ENCODE data around the gene SUFU.
"Not testable (repeated sequence)": the region's sequence is repeated elsewhere in the genome, so short reads cannot be mapped to it uniquely, and the experiment has no call there.

SUFU gene

DNA sequence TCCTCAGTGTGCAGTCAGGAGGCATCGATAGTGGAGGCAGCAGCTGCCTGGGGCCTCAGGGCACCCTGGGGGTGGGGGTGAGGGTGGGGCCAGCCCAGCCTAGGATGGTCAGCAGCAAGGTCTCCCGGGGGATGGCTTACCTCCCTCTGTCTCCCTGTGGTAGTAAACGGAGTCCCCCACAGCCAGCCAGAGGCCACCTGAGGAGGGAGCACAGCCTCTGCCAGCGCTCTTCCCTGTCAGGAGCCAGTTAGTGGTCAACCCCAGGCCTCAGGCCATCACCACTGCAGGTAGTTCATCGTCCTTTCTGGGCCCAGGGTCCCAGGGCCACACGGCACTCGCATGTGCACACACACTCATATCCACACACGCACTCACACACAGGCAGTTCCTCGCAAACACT lies 23.4 kb upstream of the SUFU start:
- no peak for DNase-seq (ENCODE audit: low spot score)

DNA sequence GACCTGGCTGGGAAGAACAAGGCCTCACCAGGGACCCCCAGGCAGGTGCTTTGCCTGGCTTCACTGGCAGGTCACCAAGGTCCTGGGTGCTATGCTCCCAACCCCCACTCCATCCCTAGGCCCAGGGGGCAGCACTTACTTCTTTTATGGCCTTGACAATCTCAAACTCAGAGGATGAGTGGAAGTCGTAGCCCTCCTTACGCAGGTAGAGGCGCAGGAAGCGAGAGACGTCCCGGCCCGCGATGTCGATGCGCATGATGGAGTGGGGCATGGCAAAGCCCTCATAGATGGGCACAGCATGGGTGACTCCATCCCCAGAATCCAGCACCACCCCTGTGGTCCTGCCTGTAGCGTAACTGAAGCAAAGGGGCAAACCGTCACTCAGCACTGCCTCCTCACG lies 19.8 kb upstream of the SUFU start:
- no peak for DNase-seq (ENCODE audit: low spot score)

DNA sequence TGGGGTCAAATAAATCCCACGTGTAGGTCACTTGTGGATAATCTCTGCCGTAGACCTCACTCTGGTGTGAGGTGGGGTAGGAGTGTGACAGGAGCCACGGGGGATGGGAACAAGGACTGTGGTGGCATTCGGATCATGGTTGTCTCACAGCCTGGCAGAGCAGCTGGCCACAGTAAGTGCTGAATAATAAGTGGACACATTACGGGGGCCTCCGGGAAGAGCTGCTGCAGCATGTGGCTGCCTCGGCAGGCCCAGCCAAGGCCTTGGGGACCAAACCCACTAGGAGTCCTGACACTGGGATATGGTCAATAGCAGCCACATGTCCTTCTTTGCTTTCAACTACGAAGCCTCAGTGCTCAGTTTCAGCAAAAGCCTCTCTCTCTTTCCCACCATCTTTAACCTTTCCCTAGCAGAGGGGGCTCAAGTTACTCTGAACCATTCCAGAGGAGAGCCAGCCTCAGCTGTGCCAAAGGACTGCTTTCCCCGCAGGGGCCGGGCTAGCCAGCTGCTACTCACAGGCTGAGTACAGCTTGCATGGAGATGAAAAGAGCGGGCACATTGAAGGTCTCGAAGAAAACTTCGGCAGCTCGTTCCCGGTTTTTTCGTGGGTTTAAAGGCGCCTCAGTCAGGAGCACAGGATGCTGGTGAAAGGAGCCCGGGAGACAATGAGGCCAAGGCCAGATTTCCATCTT lies 18.5 kb upstream of the SUFU start:
- no peak for DNase-seq (ENCODE audit: low spot score)

GRCh38 chr10:102491136-102491535 lies 12.6 kb upstream of the SUFU start:
- DNase-seq (ENCODE audit: low spot score) = no peak

- DNase-seq (ENCODE audit: low spot score) = no peak
These were observed 11.3 kb upstream of the SUFU start for GRCh38 chr10:102492344-102492939.

DNA sequence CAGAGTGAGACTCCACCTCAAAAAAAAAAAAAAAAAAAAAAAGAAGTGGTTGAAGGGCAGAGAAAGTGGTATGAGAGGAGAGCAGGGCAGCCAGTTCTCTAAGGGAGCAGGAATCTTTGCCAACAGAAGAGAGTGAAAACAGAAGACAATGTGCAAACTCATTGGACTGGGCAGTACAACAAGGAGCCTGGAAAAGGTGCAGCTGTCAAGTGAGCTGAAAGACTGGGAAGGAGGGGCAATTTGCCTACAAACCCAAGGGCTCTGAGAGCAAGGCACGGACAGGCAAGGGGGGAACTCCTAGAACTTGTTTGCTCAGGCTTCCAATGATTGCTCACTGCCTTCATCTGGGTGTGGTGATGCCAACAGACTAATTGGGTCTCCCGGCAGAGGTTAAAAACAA lies 10.8 kb upstream of the SUFU start:
- DNase-seq (ENCODE audit: low spot score) = peak; percentile 68

DNA sequence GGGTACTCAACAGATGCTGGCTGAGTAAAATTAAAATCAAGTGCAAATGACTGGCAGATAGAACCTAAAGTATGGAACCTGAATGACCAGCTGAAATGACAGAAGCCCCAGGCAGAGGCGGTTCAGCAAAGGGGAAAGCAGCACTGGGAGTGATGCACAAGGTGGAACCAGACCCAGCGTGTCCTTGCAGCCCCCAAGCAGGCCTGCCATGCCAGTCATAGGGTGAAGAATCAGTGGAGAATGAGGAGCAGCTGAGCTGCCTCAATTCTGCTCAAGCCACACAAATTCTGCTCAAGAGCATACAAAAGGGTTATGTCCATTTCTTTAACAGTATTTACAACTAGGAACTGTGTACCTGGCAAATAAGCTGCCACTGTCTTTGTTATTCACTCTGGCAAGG lies 10.0 kb upstream of the SUFU start:
- no peak for DNase-seq (ENCODE audit: low spot score)

DNA sequence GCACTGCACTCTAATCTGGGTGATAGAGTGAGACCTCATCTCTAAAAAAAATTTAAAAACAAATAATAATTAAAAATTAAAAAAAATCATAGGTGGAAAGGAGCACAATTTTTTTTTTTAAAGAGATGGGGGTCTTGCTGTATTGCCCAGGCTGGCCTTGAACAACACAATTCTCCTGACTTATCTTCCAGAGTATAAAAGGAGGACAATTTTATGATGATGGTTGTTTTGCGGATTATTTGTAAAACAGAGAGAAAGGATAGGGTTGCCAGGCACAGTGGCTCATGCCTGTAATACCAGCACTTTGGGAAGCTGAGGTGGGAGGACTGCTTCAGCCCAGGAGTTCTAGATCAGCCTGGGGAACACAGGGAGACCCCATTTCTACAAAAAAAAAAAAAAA lies 6.2 kb upstream of the SUFU start:
- no peak for DNase-seq (ENCODE audit: low spot score)

GRCh38 chr10:102499356-102499755 lies 4.4 kb upstream of the SUFU start:
- DNase-seq (ENCODE audit: low spot score) = no peak

- not testable (repeated sequence) for DNase-seq (ENCODE audit: low spot score)
These were observed 3.1 kb upstream of the SUFU start for GRCh38 chr10:102500686-102501085.

- DNase-seq (ENCODE audit: low spot score) = no peak
These were observed 2.4 kb upstream of the SUFU start for GRCh38 chr10:102501201-102502028.

DNA sequence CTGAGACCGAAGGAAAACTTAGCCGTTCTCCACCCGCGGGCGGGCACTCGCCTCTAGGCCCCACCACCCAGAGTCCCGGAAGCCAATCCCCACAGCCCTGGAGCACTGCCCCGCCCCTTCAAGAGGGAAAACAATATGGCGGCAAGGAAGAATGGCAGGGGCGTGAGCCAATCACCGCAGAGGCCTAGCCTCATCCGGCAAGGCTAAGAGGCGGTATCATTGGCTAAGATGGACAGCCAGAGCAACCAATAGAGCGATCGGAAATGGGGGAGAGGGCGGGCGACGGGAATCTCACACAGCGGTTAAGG lies 1.8 kb upstream of the SUFU start:
- peak; percentile 100 for DNase-seq (ENCODE audit: low spot score)

GRCh38 chr10:102502337-102503151 lies 1.2 kb upstream of the SUFU start, which contains the start of gene ACTR1A:
ACTR1A (minus strand) TSS chr10:102502712; CDS start chr10:102502647, 65 bp downstream.
- DNase-seq (ENCODE audit: low spot score) = peak; percentile 99

GRCh38 chr10:102504179-102504975 lies 605 bp downstream of the SUFU start:
- peak; percentile 47 for DNase-seq (ENCODE audit: low spot score)

DNA sequence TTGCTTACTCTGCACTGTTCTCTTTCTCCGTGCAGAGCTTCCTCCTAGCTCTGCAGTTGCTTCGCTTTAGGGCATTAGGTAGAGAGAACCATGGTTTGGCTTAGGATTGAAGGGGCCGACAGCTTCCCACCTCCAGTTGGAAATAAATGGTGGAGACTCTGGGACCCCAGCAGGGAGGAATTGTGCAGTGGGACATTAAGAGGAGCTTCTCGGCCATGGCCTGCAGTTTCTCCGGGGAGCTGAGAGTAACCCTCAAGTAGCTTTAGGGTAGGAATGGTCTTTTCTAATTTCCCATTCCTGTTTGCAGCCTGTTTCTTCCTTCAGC lies 1.2 kb downstream of the SUFU start:
- no peak for DNase-seq (ENCODE audit: low spot score)

GRCh38 chr10:102505462-102506115 lies 1.8 kb downstream of the SUFU start:
- DNase-seq (ENCODE audit: low spot score) = no peak

- DNase-seq (ENCODE audit: low spot score) = no peak
These were observed 3.7 kb downstream of the SUFU start for GRCh38 chr10:102507521-102507920.

- DNase-seq (ENCODE audit: low spot score) = peak; percentile 73
These were observed 4.7 kb downstream of the SUFU start for GRCh38 chr10:102508506-102508905.

DNA sequence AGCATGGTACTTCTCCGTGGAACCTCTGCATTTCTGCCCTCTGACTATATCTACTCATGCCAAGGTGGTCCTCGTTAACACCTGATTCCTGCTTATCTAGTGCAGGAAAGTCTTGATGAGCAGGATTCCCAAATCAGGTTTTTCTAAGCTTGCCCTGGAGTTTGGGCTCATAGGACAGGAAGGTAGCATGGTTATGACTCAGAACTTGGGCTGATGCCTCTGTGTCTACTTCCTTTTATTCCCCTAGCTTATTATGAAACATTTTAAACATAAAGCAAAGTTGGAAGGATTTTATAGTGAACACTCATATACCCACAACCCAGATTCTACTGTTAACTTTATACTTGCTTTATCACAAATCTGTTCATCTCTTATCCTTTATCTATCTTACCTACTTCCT lies 5.6 kb downstream of the SUFU start:
- no peak for DNase-seq (ENCODE audit: low spot score)

DNA sequence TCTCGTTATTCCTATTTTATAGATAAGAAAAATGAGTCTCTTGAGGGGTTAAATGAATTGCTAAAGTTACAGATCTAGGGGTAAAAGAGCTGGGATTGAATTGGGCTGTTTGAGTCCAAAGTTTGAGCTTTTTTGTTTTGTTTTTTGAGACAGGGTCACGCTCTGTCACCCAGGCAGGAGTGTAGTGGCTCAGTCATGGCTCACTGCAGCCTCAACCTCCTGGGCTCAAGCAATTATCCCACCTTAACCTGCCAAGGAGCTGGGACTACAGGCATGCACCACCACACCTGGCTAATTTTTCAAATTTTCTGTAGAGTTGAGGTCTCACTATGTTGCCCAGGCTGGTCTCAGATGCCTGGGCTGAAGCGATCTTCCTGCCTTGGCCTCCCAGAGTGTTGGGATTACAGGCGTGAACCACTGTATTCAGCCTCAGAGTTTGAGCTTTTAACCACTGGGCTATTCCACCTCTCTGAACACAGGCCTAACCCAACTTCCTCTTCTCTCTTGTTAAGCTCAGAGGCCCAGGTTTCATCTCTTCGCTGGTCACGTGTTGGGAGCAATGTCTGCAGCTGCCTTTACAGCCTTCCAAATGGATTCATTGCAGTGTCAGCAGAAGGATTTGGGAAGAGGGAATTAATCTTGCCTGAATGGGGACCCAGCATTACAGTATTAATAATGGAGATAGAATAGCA lies 8.0 kb downstream of the SUFU start:
- no peak for DNase-seq (ENCODE audit: low spot score)

Data from globus pallidus (tissue), 1 donor.